Activated CD8-positive, alpha-beta memory T cell treated with anti-CD3 and anti-CD28 coated beads for 48 hours (primary cell): ENCODE results near the gene MOG.
A peak's percentile ranks its signal among the peaks of the same experiment; 100 is the strongest.
"Not testable (repeated sequence)": the region's sequence is repeated elsewhere in the genome, so short reads cannot be mapped to it uniquely, and the experiment has no call there.

ENCODE experiments used
- DNase-seq, 3 experiments: peaks; one replicate each; pipeline ENCODE4 v3.0.0-alpha.2; 2020; ENCODE audit warnings: low read depth in 2 of 3, low spot score in 2 of 3

MOG gene

DNA sequence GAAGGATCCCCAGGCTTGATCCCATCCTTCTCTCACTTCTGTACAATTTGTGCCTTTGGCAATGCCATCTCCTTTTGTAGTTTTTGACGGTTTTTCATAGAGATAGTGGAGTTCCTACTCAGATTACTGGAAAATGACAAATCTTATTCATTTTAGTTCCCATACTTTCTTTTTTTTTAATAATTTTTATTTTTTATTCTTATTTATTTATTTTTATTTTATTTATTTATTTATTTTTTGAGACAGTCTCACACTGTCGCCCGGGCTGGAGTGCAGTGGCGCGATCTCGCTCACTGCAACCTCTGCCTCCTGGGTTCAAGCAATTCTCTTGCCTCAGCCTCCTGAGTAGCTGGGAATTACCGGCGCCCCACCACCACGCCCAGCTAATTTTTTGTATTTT, 19.6 kb upstream of the MOG start:
- DNase-seq = no peak

DNA sequence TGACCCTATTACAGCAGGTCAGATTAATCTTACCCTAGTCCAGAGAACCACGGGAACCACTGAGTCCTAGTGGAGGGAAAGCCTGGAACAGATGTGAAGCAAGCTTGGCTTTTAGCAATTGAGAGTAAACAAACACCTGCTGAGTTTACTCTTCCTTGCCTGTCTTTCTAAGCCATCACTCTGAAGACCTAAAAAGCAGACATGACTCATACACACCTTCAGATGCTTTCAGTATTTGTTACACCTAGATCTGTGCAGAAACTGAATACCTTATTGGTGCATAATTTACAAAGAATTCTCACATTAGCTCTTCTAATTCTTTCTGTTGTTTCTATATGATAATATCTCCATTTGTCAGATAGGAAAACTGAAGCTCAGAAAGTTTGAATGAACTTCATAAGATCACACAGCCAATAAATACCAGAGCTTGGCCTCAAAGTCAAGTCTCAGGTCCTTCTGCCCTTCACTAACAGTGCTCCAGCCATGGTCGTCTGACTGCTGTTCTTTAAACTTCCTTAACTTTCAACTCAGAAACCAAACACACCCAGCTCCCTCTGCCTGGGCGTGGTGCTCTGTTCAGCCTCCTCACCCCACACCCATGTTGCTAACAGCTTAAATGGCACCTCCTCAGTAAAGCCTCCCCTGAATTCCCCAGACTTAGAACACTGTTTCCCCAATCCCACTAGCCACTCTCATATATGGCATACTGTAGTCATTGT, 15.3 kb upstream of the MOG start:
- no peak for DNase-seq

DNA sequence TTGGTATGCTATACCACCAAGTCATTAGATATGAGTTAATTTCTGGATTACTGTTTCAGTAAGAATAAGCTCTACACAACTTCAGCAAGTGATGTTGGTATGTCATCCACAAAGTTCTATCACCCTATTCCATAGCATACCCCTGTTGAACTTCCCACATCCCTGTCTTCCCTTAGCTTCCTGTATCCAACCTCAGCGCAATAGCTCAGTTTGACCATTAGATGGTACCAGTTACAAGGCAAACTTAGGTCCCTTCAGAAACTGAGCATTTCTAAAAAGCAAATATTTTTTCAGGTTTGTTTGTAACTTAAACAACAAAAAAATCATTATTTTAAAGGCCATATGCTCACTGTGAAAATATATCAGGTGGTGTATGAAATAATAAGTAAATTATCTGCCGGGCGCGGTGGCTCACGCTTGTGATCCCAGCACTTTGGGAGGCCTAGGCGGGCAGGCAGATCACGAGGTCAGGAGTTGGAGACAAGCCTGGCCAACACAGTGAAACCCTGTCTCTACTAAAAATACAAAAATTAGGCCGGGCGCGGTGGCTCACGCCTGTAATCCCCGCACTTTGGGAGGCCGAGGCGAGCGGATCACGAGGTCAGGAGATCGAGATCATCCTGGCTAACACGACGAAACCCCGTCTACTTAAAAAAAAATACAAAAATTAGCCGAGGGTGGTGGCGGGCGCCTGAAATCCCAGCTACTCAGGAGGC, 8.8 kb upstream of the MOG start:
- DNase-seq = no peak

DNA sequence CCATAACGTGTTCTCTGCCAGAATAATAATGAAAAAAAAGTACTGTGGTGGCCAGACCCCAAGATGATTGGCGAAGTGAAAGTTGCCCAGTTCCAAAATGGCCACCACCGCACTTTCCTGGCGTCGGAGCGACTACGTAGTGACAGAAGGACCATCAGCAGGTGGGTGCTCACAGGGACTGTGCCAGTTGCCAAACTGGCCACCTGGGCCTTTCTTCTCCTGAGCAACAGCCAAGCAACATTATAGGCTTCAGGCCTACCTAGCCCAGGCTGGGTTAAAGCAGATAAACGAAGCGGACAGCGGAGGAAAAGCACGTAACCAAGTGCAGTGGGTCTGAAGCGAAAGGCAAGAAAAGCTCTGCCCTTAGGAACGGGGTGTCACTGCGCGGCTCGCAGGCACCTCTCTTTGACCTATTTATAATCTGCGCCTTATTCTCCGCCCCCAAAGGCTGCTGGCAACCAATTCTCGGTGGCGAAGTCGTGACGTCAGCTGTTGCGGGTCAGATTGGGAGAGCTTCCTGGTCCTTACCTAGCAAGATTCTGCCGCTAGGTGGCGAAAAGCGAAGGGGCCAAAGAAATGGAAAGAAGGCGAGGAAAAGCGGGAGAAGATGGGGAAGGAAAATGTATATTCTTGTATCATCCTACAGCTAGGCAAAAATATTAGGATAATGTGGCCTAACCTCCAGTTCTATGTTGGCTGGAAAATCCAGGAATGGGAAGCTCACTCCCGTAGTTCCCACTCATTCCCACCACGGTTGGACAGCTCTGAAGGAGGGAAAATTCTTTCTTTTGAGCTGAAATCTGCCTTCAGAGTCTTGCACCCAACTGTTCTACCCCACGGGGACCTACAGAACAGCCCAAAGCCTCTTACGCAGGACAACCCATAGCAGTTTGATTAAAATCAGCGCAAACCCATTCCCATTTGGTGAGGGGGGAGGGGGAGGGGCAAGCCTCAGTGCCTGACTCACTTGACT, 6.9 kb upstream of the MOG start:
- DNase-seq = peak; percentile 81 to 97 (median 87)

DNA sequence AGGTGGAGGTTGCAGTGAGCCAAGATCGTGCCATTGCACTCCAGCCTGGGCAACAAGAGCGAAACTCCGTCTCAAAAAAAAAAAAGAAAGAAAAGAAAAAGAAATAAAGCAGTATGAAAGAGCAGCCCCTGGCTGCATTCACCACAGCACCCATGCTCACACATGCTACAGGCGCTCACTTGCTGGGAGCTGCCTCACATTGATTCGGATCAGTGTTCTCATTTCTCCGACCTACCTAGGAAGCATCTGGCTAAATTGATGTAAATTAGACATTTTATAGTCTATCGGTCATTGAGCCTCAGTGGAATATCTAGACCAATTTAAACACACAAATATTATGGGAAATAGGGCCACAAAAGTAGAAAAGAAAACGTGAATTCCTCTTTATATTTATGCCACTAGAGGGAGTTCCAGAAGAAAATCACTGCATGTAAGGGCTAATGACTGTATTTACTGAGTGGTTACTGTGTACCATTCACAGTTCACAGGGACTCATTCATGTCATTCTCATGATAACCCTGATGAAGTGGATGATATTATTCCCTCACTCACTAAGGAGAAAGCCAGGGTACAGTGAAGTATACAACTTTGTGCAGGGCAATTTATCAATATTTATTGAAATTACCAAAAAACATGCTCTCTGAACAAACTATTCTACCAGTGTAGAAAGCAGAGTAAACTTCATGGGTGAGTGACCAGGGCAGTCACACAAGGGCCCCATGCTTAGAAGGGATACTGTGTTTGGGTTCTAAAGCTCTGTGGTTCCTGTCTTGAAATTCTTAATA, 5.3 kb upstream of the MOG start:
- no peak for DNase-seq

DNA sequence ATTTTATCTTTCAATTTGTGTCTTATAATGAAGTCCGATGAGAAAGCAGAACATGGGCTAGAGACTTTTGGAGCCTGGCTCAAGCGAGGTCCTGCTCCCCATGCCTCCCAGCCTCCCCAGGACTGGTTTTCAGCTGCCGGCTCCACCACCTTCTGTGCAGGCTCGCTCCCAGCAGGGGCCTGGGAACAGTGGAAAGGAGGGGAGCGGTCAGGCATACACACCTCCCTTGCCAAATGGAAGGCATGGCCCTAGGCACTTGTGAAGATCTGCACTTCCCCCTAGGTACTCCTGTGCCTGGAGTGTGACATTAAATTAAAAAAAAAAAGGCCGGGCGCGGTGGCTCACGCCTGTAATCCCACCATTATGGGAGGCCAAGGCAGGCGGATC, 4.7 kb upstream of the MOG start:
- DNase-seq = no peak

DNA sequence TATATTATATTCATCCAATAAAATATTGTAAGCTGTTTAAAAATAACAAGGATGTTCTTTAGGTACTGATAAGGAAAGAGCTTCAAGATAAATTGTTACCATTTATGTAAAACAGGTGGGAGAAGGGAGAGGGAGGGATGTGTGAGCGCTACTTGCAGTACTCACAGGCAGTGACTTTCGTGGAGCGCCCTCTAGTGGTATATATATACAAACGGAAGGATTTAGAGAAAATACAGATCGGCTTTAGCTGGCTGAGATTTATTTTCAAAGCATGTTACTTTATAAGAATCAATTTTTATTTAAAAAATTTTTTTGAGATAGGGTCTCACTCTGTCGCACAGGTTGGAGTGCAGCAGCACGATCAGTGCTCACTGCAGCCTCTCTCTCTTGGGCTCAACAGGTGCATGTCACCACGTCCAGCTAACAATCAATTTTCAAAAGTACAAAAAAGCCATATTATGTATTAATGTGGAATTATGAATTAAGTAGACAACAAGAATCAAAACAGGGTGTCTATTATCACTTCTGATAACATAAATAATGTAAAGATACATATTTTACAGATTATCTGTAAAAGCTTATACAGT, 3.3 kb upstream of the MOG start:
- DNase-seq = no peak

DNA sequence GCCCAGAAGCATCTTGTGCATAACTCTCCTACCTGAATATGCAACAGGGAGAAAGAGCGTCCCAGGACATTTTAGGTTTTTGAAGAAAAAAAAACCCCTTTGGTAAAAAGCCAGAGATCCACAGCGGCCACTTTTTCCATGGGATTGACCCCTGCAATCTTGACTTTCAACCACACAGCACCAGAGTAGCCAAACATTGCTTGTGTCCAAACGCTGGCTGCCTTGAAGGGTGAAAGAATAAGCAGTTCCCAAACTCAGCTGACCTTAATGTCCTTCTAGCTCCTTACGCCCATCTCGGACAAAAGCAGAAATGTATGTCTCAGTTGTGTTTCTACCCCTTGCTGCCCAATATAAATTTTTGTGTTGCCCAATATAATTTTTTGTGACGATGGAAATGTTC, 1.2 kb upstream of the MOG start:
- no peak for DNase-seq

DNA sequence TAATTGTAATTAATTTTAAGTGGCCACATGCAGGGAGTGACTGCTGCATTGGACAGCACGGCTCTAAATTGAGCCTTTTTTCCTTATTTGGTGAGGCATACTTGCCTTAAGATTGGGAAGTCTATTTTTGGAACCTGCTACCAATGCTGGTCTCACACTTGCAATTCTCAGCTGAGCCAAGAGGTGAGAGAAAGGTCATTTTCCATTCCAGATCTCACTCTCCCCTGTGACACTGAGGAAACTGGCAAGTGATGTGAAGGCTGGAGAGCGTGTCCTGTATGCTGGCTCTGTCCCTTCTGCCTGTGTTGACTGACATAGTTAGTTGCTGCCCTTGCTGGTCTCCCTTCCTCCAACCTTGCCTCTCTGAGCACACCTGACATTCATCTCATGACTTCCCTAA, 735 bp upstream of the MOG start:
- no peak for DNase-seq

DNA sequence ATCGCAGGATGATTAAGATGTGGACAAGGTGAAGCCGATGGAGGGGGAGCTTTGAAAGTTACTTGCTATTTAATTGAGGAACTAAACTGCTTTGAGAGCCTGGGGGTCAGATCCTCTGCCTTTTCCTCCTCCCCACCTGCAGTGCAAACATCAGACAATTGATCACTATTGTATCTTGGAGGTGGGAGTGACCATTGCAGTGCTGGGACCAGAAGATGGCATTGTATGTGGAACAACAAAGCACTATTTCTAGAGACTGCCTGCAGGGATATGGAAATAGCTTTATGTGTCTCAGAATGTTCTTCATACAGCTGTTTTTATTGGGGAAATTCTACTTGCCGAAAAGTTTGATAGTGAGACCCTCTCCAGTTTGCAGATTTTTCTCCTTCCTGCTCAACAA, 4.2 kb downstream of the MOG start:
- DNase-seq = no peak

DNA sequence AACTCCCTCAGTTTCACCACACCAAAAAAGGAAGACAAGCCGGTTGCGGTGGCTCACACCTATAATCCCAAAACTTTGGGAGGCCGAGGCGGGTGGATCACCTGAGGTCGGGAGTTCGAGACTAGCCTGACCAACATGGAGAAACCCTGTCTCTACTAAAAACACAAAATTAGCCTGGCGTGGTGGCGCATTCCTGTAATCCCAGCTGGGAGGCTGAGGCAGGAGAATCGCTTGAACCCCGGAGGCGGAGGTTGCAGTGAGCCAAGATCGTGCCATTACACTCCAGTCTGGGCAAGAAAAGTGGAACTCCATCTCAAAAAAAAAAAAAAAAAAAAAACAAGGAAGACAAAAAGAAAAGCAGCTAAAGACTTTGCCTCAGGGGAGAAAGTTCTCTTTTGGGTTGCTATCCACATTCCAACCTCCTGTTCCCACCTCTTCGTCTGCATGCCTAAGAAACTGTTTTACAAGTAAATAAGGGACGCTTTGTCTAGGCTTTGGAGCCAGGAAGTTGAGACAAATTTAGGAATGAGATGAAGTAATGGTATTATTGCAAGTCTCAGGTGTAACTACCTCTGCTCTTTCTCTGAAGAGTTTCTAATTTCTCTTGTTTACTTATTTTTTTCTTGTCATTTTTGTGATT, 4.7 kb downstream of the MOG start:
- DNase-seq = not testable (repeated sequence)

DNA sequence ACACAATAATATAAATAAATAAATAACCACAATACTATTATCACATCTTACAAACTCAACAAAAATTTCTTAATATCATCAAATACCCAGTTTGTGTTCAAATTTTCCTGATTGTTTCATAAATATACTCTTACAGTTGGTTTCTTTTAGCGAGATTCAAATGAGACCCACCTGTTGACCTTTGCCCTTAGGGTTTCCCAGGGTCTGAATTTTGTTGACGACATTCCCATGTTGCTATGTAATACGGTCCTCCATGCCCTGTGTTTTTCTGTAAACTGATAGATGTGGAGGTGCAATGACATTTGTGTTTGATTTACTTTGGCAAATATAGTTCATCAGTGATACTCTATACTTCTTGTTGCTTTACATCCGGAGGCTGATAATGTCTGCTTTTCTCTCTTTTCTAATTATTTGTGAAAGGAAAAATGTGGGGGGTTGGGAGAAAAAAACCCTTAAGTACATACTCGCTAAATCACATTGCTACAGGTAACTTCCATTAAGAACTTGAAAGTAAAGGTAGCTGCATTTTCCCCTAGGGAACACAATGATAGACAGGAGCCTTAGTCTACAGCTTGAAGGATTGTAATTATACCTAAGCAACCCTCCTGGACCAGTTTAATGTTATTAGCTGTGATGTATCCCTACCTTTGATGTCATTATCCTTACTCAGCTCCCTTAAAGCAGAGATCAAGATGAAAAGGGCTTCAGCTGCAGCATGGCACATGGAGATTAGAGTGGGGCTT, 6.6 kb downstream of the MOG start:
- DNase-seq = no peak

DNA sequence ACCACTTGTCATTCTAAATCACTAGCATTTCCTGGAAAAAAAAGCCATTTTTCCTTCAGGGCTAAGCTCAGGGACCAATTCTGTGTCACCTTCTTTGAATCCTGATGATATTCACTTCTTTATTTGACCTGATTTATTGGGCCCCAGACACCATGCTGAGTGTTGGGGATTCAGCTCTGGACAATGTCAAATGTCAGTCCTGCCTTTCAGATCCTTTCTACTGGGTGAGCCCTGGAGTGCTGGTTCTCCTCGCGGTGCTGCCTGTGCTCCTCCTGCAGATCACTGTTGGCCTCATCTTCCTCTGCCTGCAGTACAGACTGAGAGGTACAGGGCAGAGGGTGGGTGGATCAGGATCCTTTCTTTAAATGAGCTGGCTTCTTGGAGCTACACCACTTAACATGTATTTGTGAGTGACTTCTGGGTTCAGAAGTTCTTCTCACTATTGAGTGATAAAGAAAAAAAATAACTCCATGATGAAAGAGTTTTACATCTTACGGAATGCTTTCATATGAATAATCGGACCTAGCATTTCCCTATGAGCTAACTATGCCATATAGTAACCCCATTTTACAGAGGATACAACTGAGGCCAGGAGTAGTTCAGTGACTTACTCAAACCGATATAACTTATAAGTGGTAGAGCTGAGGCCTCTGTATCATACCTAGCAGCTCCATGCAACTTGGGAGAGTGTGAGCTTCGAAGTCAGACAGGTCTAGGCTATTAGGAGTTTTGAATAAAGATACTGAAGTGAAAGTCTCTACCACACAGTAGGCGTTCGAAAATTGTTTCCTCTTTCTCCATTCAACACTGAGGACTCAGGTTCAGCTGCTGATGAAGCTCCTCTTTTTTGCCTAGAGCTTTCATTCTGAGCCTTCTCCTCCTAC, 9.3 kb downstream of the MOG start:
- no peak for DNase-seq

DNA sequence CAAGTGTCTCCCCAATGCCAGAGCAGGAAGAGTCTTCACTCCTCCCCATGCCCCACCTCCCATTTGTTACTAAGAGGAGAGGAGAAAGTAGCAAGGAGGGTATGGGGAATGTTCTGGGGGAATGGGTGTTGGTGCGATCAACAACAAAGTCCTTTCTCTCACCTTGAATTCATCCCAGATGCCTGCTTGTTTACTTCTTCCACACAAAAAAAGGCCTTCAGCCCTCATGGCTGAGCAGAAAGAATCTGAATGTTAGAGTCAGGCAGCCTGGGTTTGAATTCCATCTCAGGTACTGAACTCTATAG, 9.9 kb downstream of the MOG start:
- DNase-seq = no peak

DNA sequence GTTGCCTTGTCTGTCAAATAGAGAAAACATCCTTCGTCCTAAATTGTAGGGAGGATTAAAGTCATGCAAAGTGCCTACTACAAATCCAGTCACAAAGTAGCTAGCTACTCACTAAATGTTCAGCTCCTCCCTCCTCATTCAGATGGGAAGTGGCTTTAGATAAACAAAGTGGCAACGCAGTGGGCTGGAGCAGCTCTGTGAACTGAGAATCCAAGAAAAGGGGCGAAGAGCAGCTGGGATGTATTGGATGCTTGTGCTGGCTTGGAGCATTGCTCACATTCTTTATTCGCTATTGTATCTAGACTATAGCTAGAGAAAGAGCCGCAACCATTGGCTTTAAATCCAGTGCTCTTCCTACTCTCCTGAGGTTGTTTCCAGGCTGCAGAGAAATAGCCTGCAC, 10.3 kb downstream of the MOG start:
- DNase-seq = no peak

DNA sequence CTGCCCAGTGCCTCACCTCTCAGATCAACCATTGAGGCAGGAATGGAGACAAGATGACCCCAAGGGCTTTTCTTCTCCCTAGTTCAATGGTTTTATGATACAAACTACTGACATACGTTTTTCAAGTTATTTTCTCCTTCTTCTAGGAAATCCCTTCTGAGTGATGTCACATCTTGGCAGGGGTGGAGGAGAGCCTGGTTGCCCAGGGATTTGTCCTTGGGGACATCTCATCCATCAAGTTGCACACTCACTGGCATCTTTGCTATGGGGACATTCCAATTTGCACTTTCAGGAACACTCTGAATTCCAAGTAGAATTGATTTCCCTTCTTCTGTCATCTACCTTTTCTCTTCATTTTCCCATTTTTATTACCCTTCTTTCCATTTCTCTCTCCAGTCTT, 14.1 kb downstream of the MOG start:
- no peak for DNase-seq

DNA sequence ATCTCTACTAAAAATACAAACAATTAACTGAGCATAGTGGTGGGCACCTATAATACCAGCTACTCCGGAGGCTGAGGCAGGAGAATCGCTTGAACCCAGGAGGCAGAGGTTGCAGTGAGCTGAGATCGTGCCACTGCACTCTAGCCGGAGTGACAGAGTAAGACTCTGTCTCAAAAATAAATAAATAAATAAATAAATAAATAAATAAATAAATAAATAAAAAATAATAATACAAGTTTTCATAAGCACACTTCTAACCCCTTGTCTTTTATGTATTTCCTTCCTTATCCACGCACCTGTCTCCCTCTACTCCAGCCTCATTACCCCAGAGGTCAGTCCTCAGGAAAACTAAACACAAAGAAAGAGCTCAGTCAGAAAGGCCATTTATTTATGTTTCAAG, 15.2 kb downstream of the MOG start:
- not testable (repeated sequence) for DNase-seq

DNA sequence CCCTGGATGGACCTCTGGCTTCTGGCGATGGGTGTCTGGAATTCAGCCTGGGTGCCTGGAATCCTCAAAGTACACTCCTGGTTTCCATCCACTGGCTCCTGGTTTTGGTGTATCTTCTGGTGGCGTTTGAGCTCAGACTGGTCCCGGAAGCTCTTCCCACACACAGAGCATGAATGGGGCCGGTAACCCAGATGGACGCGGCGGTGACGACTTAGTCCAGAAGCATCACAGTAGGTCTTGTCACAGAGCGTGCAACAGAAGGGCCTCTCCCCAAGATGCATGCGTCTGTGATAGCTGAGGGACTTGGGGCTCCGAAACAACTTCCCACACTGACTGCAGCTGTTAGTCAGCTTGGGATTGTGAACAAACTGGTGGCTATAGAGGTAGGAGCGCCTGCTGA, 16.3 kb downstream of the MOG start:
- DNase-seq = no peak

DNA sequence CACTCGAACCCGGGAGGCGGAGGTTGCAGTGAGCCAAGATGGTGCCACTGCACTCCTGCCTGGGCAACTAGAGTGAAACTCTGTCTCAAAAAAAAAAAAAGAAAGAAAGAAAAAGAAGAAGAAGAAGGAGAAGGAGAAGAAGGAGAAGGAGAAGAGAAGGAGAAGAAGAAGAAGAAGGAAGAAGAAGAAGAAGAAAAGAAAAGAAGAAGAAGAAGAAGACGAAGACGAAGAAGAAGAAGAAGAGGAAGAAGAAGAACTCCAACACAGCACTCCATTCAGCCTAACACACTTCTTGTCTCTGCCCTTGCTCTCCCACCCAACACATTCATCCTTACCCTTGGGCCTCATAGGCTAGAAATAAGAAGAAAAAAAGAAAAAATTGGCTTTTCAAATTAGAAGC, 17.1 kb downstream of the MOG start:
- no peak for DNase-seq
